Measurements from ENCODE around the gene HACE1. TPM values are rescaled to one million over a fixed set of nuclear protein-coding genes. Genes with fewer than 3 reads are reported as not detected.

The HACE1 gene, protein sequence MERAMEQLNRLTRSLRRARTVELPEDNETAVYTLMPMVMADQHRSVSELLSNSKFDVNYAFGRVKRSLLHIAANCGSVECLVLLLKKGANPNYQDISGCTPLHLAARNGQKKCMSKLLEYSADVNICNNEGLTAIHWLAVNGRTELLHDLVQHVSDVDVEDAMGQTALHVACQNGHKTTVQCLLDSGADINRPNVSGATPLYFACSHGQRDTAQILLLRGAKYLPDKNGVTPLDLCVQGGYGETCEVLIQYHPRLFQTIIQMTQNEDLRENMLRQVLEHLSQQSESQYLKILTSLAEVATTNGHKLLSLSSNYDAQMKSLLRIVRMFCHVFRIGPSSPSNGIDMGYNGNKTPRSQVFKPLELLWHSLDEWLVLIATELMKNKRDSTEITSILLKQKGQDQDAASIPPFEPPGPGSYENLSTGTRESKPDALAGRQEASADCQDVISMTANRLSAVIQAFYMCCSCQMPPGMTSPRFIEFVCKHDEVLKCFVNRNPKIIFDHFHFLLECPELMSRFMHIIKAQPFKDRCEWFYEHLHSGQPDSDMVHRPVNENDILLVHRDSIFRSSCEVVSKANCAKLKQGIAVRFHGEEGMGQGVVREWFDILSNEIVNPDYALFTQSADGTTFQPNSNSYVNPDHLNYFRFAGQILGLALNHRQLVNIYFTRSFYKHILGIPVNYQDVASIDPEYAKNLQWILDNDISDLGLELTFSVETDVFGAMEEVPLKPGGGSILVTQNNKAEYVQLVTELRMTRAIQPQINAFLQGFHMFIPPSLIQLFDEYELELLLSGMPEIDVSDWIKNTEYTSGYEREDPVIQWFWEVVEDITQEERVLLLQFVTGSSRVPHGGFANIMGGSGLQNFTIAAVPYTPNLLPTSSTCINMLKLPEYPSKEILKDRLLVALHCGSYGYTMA
- total RNA-seq, result 17.7 and 24.1 TPM in 2 replicates

DNA sequence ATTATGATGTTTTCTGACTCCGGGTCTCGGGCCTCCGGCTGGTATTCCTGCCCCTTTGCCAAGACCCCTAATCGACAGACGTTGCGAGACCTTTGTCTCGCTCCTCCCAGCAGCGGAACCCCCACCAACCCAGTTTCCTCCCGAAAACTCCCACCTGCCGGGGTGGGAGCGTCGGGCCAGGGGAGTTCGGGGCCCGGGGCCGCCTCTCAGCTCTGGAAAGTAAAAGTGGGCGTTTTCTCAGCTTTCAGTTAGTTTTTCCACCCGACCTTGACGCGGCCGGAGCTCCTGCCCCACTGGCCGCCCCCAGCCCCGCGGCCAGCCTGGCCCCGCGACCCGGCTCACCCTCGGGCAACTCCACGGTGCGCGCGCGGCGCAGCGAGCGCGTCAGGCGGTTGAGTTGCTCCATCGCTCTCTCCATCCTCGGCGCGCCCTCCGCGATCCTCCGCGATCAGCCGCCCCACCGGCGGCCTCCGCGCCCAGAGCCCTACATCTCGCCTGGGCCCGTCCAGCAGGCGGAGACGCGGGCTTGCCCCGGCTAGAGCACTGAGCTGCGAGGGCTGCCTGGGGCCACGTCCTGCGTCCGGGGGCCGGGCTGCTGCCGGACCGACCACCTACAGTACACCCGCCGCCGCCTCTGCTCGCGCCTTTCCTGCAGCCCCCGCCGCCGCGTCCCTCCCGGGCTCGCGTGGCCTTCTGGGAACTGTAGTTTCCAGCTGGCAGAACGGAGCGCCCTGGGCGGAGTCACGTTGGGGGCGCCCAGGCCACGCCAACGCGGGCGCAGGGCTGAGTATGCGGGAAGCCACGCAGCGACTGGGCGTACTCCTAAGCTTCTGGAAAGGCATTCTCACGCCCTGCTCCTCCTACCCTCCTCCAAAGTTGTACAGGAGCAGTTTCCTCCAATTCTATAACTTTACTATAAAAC lies at the start of gene HACE1:
Gene HACE1 (minus strand): TSS at position 695 of the 922 bp plus-strand sequence. CDS start 277 bp downstream, at position 418.

Small RNAs within 50 kb of the gene (small RNA-seq; reads per million reads assigned to genes)
- not detected for gene RNU6-897P (ENCODE audit: low replicate concordance)

Other genes starting within 250 kb of the HACE1 start
- gene LIN28B, start 97.2 kb upstream of the HACE1 start, total RNA-seq, result 17.7 and 34.4 TPM in 2 replicates